Ascending aorta (tissue), 2 donors: ENCODE measurements around the gene UBASH3A. TPM values are rescaled to one million over a fixed set of nuclear protein-coding genes. Genes with fewer than 3 reads are reported as not detected.

ENCODE experiments used
- DNase-seq, 2 donors: peaks; one replicate each; pipeline ENCODE4 v3.0.0-alpha.2; 2019; ENCODE audit warnings: low spot score in 2 of 2
- H3K27ac ChIP-seq, 2 donors: fragments of 200-600 bp; sonication (generic); one replicate each; pipeline ENCODE4 v1.5.1; 2016 to 2017; ENCODE audit warnings: mild to moderate bottlenecking in 1 of 2
- H3K27me3 ChIP-seq: fragments of 200-600 bp; sonication (generic); one replicate; pipeline ENCODE4 v1.5.1; 2017
- H3K36me3 ChIP-seq, 2 donors: fragments of 200-600 bp; sonication (generic); one replicate each; pipeline ENCODE4 v1.5.1; 2016
- H3K4me1 ChIP-seq, 2 donors: fragments of 200-600 bp; sonication (generic); one replicate each; pipeline ENCODE4 v1.5.1; 2016 to 2017; ENCODE audit warnings: mild to moderate bottlenecking in 1 of 2
- H3K4me3 ChIP-seq, 2 donors: fragments of 200-600 bp; sonication (generic); one replicate each; pipeline ENCODE4 v1.5.1; 2016 to 2017; ENCODE audit warnings: mild to moderate bottlenecking in 1 of 2
- H3K9me3 ChIP-seq, 2 donors: fragments of 200-600 bp; sonication (generic); one replicate each; pipeline ENCODE4 v1.5.1; 2016
- CTCF ChIP-seq, 3 experiments: fragments of 200-600 bp in 2 of 3; fragments of 450-650 bp in 1 of 3; sonication (generic) in 2 of 3; IDR thresholded peaks; one replicate each; pipeline ENCODE4 v1.5.1; 2016 to 2019; ENCODE audit warnings: antibody characterized with exemption in 3 of 3, mild to moderate bottlenecking in 1 of 3, moderate library complexity in 1 of 3
- intact Hi-C: fragments of 100-400 bp; cut with DNase I; formaldehyde crosslinking; loops from one replicate; pipeline ENCODE4 v1.15.1; 2023
- total RNA-seq: library from RNA; depleted of rRNA; stranded (reverse); fragments of >200 nt; gene quantifications from one replicate; pipeline ENCODE4 v1.1.0, GENCODE V29; 2016

Gene UBASH3A
- total RNA-seq, 1 donor from 2014 or later = 0.75 TPM

GRCh38 chr21:42443876-42444744, 40.4 kb downstream of the UBASH3A start:
- Histone ChIP-seq H3K27ac (no peak overlapping the region), H3K27me3 (no peaks in the 10 kb centered on the region), H3K4me3 (no peak overlapping the region), H3K9me3 (no peaks in the 10 kb centered on the region), H3K4me1 (no peaks in the 10 kb centered on the region), H3K36me3 (no peaks in the 10 kb centered on the region)
- DNase-seq = no peak
- no peak for TF ChIP-seq CTCF (IDR thresholded peaks at IDR 0.05)
- intact Hi-C loops = no loop called here

- H3K9me3 ChIP-seq = no peaks in the 10 kb centered on the region
- H3K36me3 ChIP-seq = no peaks in the 10 kb centered on the region
- no peak for DNase-seq
- no peaks in the 10 kb centered on the region for H3K4me1 ChIP-seq
- H3K27ac ChIP-seq = no peak overlapping the region
- intact Hi-C loops = no loop called here
- H3K4me3 ChIP-seq = no peak overlapping the region
- no peaks in the 10 kb centered on the region for H3K27me3 ChIP-seq
- TF ChIP-seq CTCF (IDR thresholded peaks at IDR 0.05) = no peak
Measured at GRCh38 chr21:42444745-42445059, 41.0 kb downstream of the UBASH3A start.

GRCh38 chr21:42445311-42445710, 41.6 kb downstream of the UBASH3A start:
- no peaks in the 10 kb centered on the region for H3K9me3 ChIP-seq
- H3K27ac ChIP-seq = no peak overlapping the region
- no peaks in the 10 kb centered on the region for H3K4me1 ChIP-seq
- no peak for TF ChIP-seq CTCF (IDR thresholded peaks at IDR 0.05)
- no peak overlapping the region for H3K4me3 ChIP-seq
- H3K27me3 ChIP-seq = no peaks in the 10 kb centered on the region
- intact Hi-C loops = no loop called here
- DNase-seq = no peak
- H3K36me3 ChIP-seq = no peaks in the 10 kb centered on the region

GRCh38 chr21:42446531-42446930, 42.8 kb downstream of the UBASH3A start:
- no peaks in the 10 kb centered on the region for H3K36me3 ChIP-seq
- no peak overlapping the region for H3K4me3 ChIP-seq
- no peaks in the 10 kb centered on the region for H3K4me1 ChIP-seq
- no peaks in the 10 kb centered on the region for H3K9me3 ChIP-seq
- no peaks in the 10 kb centered on the region for H3K27me3 ChIP-seq
- no peak for DNase-seq
- no peak for TF ChIP-seq CTCF (IDR thresholded peaks at IDR 0.05)
- intact Hi-C loops = no loop called here
- H3K27ac ChIP-seq = no peak overlapping the region

- intact Hi-C loops = no loop called here
- H3K4me1 ChIP-seq = no peaks in the 10 kb centered on the region
- no peak overlapping the region for H3K4me3 ChIP-seq
- no peak for DNase-seq
- H3K27ac ChIP-seq = no peak overlapping the region
- H3K27me3 ChIP-seq = no peaks in the 10 kb centered on the region
- no peaks in the 10 kb centered on the region for H3K9me3 ChIP-seq
- H3K36me3 ChIP-seq = no peaks in the 10 kb centered on the region
- no peak for TF ChIP-seq CTCF (IDR thresholded peaks at IDR 0.05)
Measured at GRCh38 chr21:42447182-42447581, 43.5 kb downstream of the UBASH3A start.
